GM19099 (cell line): ENCODE results near the gene ABCB11.

Source experiments
- POLR2A ChIP-seq: IDR thresholded peaks from 3 replicates; pipeline ENCODE4 v1.6.1; 2011; ENCODE audit warnings: low read depth; ENCODE audit not compliant: insufficient read length; ENCODE audit errors: extremely low read depth

ABCB11 gene

GRCh38 chr2:169014780-169015179 is 16.3 kb downstream of the ABCB11 start:
- TF ChIP-seq POLR2A = no peak

GRCh38 chr2:169013628-169014026 is 17.5 kb downstream of the ABCB11 start:
- TF ChIP-seq POLR2A = no peak

GRCh38 chr2:169012812-169013627 is 18.1 kb downstream of the ABCB11 start:
- TF ChIP-seq POLR2A = no peak

- TF ChIP-seq POLR2A = no peak
Observed at GRCh38 chr2:169011698-169012097, 19.4 kb downstream of the ABCB11 start.

- TF ChIP-seq POLR2A = no peak
Observed at GRCh38 chr2:169010633-169011460, 20.3 kb downstream of the ABCB11 start.

GRCh38 chr2:169009865-169010579 is 21.1 kb downstream of the ABCB11 start:
- no peak for TF ChIP-seq POLR2A

GRCh38 chr2:169007941-169008340 is 23.2 kb downstream of the ABCB11 start:
- no peak for TF ChIP-seq POLR2A

- no peak for TF ChIP-seq POLR2A
Observed at GRCh38 chr2:169007356-169007755, 23.8 kb downstream of the ABCB11 start.

GRCh38 chr2:169006665-169007064 is 24.5 kb downstream of the ABCB11 start:
- TF ChIP-seq POLR2A = no peak

GRCh38 chr2:169005994-169006393 is 25.1 kb downstream of the ABCB11 start:
- TF ChIP-seq POLR2A = no peak

- TF ChIP-seq POLR2A = no peak
Observed at GRCh38 chr2:169005080-169005598, 26.0 kb downstream of the ABCB11 start.

- no peak for TF ChIP-seq POLR2A
Observed at GRCh38 chr2:169002161-169002738, 28.9 kb downstream of the ABCB11 start.

- TF ChIP-seq POLR2A = no peak
Observed at GRCh38 chr2:169001116-169001815, 29.9 kb downstream of the ABCB11 start.

- no peak for TF ChIP-seq POLR2A
Observed at GRCh38 chr2:168999668-169000213, 31.4 kb downstream of the ABCB11 start.
